MM.1S (cell line): ENCODE measurements around the gene LRRC23.

ENCODE experiments used
- CTCF ChIP-seq: fragments of 300-600 bp; sonication (generic); IDR thresholded peaks from 2 replicates; pipeline ENCODE4 v1.5.1; 2016; ENCODE audit warnings: antibody characterized with exemption, low read length, mixed read lengths
- EZH2 ChIP-seq: fragments of 300-600 bp; sonication (generic); optimal IDR thresholded peaks from 2 replicates; pipeline ENCODE3; 2017; ENCODE audit warnings: low read depth, mild to moderate bottlenecking, antibody characterized with exemption, low read length, mixed read lengths

GRCh38 chr12:6923003-6923732, 18.5 kb downstream of the LRRC23 start:
- TF ChIP-seq EZH2 (no peak), CTCF (no peak)
